Inflammatory macrophage treated with lipopolysaccharide for 4 hours (primary cell): ENCODE measurements around the gene SLC16A12.
"Not testable (repeated sequence)": the region's sequence is repeated elsewhere in the genome, so short reads cannot be mapped to it uniquely, and the experiment has no call there.

Experiments
- DNase-seq: peaks from one replicate; pipeline ENCODE4 v3.0.0-alpha.2; 2020

Gene SLC16A12

GRCh38 chr10:89414879-89415821, 120.2 kb downstream of the SLC16A12 start:
- DNase-seq: peak; percentile 65

- DNase-seq: peak; percentile 94
These were observed 121.1 kb downstream of the SLC16A12 start, which contains the start of gene IFIT5 for GRCh38 chr10:89414146-89414878. TSS of gene IFIT5 (plus strand) at chr10:89414568. CDS start at chr10:89414799, 231 bp downstream.

GRCh38 chr10:89413398-89413912, 121.9 kb downstream of the SLC16A12 start:
- no peak for DNase-seq

- peak; percentile 42 for DNase-seq
These were observed 123.1 kb downstream of the SLC16A12 start for GRCh38 chr10:89412276-89412675.

- peak; percentile 50 for DNase-seq
These were observed 124.3 kb downstream of the SLC16A12 start for GRCh38 chr10:89411135-89411534.

- peak; percentile 69 for DNase-seq
These were observed 124.8 kb downstream of the SLC16A12 start for GRCh38 chr10:89410551-89410950.

GRCh38 chr10:89409282-89409681, 126.1 kb downstream of the SLC16A12 start:
- DNase-seq: not testable (repeated sequence)

- DNase-seq: not testable (repeated sequence)
These were observed 127.6 kb downstream of the SLC16A12 start for GRCh38 chr10:89407792-89408191.

GRCh38 chr10:89406178-89406577, 129.2 kb downstream of the SLC16A12 start:
- DNase-seq: not testable (repeated sequence)

- no peak for DNase-seq
These were observed 131.0 kb downstream of the SLC16A12 start for GRCh38 chr10:89404104-89405047.

- no peak for DNase-seq
These were observed 132.4 kb downstream of the SLC16A12 start for GRCh38 chr10:89403043-89403442.

GRCh38 chr10:89399956-89400355, 135.4 kb downstream of the SLC16A12 start:
- peak; percentile 91 for DNase-seq

- DNase-seq: no peak
These were observed 137.2 kb downstream of the SLC16A12 start for GRCh38 chr10:89398003-89398749.

- DNase-seq: no peak
These were observed 140.3 kb downstream of the SLC16A12 start for GRCh38 chr10:89395141-89395540.

- no peak for DNase-seq
These were observed 141.5 kb downstream of the SLC16A12 start for GRCh38 chr10:89393898-89394297.

GRCh38 chr10:89392974-89393373, 142.4 kb downstream of the SLC16A12 start:
- DNase-seq: peak; percentile 79

- DNase-seq: peak; percentile 96
These were observed 143.3 kb downstream of the SLC16A12 start, which contains the start of gene IFIT1 for GRCh38 chr10:89391907-89392756. TSS of gene IFIT1 (plus strand) at chr10:89392623. CDS start at chr10:89392713, 90 bp downstream.

GRCh38 chr10:89391226-89391576, 144.2 kb downstream of the SLC16A12 start:
- not testable (repeated sequence) for DNase-seq

GRCh38 chr10:89390476-89391225, 144.7 kb downstream of the SLC16A12 start:
- no peak for DNase-seq

- peak; percentile 44 for DNase-seq
These were observed 146.1 kb downstream of the SLC16A12 start for GRCh38 chr10:89389254-89389653.
